GM19463 (cell line): ENCODE data around the gene BAG3.
A peak's percentile ranks its signal among the peaks of the same experiment; 100 is the strongest.

Source experiments
- ATAC-seq: cut with Tn5 transposase; IDR thresholded peaks from one replicate; pipeline ENCODE4 v1.9.1; 2021; ENCODE audit warnings: mild to moderate bottlenecking, moderate library complexity; ENCODE audit not compliant: unreplicated experiment

The BAG3 gene

DNA sequence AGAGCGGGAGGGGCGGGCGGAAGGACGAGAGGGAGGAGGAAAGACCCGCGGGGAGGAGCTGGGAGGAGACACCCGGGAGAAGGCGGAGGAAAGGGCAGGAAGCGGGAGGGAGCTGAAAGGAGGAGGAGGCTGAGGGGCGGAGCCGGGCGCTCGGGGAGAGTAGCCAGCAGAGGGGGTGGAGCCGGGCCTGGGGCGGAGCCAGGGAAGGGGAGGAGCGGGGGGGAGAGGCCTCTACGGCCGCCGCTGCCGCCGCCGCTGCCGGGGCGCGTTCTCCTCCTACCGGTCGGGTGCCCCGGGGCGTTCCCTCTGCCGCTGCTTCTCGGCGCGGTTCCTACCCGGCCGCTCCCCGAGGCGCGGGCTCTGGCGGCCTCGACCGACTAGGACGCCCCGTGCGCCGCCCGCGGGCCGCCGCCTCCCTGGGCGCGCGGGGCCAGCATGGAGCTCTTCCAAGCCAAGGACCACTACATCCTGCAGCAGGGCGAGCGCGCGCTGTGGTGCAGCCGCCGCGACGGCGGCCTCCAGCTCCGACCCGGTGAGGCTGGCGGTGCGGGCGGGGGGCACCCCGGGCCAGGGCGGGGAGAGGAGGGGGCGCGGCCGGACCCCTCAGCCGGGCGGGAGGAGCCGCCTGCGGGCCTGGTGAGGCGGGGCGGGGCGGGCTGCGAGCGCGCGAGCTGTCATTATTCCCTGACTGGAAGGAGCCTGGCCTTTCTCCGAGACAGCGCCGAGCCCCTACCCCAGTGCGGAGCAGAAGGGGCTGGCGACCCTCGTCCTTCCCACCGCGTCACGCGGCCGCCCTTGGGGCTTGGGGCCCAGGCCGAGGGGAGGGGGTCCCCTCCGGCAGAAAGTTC is 74.9 kb downstream of the BAG3 start, which contains the start of gene INPP5F:
Gene INPP5F, plus strand, starts transcription at position 223 of the 848 bp plus-strand sequence. Its CDS starts 213 bp downstream, at position 436.
- peak; percentile 88 for ATAC-seq

GRCh38 chr10:119726676-119727261 is 75.6 kb downstream of the BAG3 start:
- ATAC-seq, result no peak
